MM.1S (cell line): ENCODE measurements around the gene ST3GAL3.

Source experiments
- EZH2 ChIP-seq: fragments of 300-600 bp; sonication (generic); optimal IDR thresholded peaks from 2 replicates; pipeline ENCODE3; 2017; ENCODE audit warnings: low read depth, mild to moderate bottlenecking, antibody characterized with exemption, low read length, mixed read lengths
- EZH2phosphoT487 ChIP-seq: fragments of 300-600 bp; sonication (generic); IDR thresholded peaks from 2 replicates; pipeline ENCODE4 v1.6.1; 2018; ENCODE audit warnings: antibody characterized with exemption, low read length
- TF ChIP-seq, protein P1 (sequence below): fragments of 300-600 bp; sonication (generic); IDR thresholded peaks from 2 replicates; pipeline ENCODE4 v1.5.1; 2016; ENCODE audit warnings: antibody characterized with exemption, low read length, mixed read lengths

DNA sequence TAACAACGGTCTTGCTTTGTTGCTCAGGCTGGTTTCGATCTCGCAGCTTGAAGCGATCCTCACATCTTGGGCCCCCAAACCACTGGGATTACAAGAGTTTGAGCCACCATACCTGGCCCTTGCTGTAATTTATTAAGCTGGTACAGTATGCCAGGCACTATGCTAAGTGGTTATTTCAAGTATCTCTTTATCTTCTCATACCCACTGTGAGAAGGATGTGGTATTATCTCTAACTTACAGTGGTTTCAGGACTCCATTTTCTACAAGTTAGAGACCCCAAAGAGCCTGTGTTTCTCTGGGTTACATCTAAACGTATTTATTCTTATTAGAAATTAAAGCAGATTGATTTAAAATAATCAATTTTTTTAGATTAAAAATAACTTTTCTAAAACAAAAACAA, 8.1 kb upstream of the ST3GAL3 start:
- TF ChIP-seq, protein P1, sequence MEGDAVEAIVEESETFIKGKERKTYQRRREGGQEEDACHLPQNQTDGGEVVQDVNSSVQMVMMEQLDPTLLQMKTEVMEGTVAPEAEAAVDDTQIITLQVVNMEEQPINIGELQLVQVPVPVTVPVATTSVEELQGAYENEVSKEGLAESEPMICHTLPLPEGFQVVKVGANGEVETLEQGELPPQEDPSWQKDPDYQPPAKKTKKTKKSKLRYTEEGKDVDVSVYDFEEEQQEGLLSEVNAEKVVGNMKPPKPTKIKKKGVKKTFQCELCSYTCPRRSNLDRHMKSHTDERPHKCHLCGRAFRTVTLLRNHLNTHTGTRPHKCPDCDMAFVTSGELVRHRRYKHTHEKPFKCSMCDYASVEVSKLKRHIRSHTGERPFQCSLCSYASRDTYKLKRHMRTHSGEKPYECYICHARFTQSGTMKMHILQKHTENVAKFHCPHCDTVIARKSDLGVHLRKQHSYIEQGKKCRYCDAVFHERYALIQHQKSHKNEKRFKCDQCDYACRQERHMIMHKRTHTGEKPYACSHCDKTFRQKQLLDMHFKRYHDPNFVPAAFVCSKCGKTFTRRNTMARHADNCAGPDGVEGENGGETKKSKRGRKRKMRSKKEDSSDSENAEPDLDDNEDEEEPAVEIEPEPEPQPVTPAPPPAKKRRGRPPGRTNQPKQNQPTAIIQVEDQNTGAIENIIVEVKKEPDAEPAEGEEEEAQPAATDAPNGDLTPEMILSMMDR, result no peak
- TF ChIP-seq EZH2 (no peak), EZH2phosphoT487 (no peak)
